Activated CD4-positive, alpha-beta T cell treated with anti-CD3 and anti-CD28 coated beads for 1 hour (primary cell): ENCODE measurements around the gene CSNK1A1.
"Not testable (repeated sequence)": the region's sequence is repeated elsewhere in the genome, so short reads cannot be mapped to it uniquely, and the experiment has no call there.

Source experiments
- DNase-seq: peaks from one replicate; pipeline ENCODE4 v3.0.0-alpha.2; 2020

The CSNK1A1 gene

DNA sequence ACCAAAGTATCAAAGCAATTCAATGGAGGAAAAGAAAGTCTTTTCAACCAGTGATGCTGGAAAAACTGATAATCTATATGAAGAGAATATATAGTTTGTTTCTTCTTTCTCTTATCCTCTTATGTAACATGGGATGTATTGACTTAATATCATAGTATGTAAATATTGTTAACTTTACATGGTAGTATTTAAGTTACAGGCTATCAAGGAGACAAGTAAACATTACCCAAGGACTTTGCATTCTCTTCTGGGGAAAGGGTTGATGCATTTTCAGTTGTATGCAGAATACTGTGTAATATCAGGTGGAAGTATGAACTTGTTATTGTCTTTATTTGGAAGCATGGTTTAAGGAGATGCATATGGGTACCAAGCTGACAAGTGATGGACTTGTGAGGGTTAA, 20.9 kb upstream of the CSNK1A1 start:
- no peak for DNase-seq

DNA sequence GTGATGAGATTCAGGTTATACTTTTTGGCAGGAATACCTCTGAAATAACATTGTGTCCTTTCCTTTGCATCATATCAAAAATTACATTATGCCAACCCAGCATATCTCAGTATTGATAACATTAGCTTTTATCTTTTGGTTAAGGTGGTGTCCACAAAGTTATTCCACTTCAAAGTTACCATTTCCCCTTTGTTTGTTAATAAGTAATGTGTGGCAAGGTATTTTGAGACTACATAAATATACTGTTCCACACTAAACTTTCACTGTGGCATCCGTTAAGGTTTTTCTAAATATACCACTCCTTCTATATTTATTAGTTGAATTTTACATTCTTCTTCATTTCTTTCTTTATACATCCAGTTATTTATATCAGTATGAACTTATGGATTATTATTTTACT, 16.0 kb upstream of the CSNK1A1 start:
- no peak for DNase-seq

DNA sequence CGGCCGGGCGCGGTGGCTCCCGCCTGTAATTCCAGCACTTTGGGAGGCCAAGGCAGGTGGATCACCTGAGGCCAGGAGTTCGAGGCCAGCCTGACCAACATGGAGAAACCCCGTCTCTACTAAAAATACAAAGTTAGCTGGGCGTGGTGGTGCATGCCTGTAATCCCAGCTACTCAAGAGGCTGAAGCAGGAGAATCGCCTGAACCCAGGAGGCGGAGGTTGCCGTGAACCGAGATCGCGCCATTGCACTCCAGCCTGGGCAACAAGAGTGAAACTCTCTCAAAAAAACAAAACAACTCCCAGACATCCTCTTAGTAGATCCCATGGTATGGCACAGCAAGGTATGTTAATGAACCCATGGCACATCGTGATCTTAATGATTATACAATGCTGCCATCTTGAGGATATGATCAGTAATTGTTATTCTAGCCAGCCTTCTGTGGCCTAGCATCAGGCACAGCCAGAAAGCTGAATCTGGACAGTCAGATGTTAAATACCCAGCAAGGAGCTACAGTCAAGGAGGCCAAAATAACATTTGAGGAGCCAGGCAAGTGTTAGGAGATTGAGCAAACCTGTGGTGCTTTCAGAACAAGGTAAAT, 13.4 kb upstream of the CSNK1A1 start:
- not testable (repeated sequence) for DNase-seq

DNA sequence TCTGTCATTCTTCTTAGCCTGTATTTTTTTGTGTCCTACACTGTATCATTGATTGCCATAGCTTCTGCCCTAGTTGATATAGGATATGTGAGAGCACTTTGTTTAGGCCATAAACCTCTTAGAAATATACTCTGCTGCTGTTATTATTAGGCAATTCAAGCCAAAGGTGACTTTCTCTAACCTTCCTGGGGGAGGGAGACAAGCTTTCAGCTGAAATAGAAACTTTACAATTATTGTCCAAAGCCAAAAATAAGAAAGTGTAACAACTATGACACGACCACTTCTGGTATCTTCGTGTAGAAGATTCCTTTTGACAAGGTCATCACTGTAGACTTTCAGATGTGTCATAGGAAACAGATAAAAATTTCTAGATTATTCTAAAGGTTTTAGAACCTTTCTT, 12.2 kb upstream of the CSNK1A1 start:
- no peak for DNase-seq

DNA sequence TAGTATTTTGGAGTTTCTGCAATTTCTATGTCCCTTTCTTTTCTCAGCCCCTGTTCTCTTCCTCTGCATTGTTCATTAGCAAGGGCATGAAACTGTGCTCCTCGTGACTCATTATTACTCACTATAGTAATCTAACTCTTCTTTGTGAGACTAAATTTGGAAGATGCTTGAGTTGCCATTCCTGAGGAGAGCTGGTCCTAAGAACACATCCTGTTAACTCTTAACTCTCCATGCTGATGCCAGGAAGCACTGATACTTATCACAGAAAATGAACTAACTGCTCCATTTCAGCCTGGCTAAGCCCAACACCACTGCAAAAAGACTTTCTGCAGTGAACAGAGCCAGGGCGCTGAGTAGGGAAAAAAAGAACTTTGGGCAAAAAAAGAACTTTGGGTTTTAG, 10.6 kb upstream of the CSNK1A1 start:
- DNase-seq: no peak

DNA sequence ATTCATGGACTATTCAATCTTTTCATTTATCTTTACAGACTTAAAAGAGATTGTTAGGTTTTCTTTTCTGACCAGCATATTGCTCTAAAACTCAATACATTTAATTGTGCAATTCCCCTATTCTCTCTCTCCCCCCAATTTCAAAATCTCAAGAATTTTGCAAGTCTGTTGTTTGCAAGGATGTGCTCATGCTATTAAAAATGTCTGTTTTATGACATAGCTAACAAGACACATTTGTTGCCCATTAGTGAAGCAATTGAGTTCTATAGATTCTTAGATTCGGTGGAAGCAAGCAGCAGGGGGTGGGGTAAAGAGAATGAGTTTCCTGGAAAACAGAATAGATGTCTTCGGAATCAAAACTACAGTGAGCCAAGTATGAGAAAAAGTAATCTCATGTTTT, 8.5 kb upstream of the CSNK1A1 start:
- no peak for DNase-seq

DNA sequence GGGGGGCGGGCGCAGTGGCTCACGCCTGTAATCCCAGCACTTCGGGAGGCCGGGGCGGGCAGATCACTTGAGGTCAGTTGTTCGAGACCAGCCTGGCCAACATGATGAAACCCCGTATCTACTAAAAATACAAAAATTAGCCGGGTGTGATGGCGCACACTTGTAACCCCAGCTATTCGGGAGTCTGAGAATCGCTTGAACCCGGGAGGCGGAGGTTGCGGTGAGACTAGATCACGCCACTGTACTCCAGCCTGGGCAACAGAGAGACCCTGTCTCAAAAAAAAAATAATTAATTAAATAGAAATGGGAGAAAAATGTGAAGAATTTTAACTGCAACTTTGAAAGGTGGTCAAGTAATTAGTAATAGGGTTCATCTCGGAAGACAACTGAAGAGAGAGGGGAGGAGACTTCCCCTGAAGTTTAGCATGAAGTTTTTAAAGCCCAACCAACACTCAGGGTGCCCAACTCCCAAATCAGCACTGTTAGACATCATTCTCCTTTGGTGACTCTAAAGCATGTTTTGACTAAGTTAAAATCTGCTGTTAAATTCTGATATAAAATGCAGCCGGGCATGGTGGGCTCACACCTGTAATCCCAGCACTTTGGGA, 1.4 kb upstream of the CSNK1A1 start:
- DNase-seq: no peak

DNA sequence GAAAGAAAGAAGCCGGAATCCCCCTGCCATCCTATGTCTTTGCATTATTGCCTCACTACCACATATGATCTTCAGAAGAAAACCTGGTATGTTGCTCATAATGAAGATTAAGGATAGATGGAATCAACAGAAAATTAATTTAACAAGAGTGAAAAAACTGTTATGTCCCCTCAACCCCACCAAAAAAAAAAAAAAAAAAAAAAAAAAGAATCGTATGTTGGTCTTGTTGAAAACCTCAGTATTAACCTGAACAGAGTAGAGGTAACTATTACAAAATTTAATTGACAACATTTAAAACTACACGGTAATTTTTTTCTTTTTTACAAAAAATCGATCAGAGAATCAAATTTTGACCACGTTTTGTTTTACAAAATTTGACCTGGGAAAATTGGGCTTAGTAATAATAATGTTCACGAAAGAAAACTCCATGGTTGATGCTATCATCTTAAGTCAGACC, 827 bp upstream of the CSNK1A1 start:
- no peak for DNase-seq

DNA sequence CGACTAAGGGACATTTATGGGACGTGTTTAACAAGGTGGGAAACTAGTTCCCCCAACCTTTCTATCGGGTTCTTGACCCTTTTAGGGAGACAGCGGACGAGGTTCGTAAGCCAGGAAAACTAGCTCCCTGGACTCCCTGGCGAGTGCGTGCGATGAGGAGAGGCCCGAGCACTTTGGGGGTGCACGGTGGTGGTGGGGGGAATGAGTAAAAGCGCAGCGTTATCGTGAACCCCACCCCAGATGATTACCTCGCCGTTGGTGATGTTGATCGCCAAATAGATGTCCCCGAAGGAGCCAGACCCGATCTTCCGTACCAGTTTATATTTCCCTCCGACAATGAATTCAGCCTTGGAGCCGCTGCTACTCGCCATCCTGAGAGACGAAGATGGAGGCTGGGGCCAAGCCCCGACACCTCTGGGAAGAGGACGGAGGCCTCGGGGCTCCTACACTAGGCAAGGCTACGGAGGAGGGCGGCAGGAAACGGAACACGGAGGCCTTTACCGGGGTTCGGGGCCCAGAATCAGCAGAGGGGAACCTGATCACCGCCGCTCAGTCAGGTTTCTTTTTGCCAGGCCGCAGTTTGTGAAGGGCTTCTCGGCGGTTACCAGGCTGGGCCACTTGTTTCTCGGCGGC, 529 bp downstream of the CSNK1A1 start:
- DNase-seq: no peak

DNA sequence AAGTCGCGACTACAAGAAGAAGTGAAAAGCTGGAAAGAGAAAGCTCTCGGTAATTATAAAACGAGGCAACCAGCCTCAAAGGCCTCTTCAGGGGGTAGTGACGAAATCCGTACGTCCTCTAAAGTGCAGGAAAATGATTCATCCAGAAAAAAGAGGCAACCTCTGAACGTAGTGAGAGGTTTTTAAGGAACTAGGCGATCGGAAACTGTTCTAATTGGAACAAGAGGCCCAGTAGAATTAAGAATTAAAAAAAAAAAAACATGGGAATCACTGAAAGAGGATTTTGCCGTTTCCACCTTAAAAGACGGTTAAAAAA, 1.0 kb downstream of the CSNK1A1 start:
- no peak for DNase-seq

DNA sequence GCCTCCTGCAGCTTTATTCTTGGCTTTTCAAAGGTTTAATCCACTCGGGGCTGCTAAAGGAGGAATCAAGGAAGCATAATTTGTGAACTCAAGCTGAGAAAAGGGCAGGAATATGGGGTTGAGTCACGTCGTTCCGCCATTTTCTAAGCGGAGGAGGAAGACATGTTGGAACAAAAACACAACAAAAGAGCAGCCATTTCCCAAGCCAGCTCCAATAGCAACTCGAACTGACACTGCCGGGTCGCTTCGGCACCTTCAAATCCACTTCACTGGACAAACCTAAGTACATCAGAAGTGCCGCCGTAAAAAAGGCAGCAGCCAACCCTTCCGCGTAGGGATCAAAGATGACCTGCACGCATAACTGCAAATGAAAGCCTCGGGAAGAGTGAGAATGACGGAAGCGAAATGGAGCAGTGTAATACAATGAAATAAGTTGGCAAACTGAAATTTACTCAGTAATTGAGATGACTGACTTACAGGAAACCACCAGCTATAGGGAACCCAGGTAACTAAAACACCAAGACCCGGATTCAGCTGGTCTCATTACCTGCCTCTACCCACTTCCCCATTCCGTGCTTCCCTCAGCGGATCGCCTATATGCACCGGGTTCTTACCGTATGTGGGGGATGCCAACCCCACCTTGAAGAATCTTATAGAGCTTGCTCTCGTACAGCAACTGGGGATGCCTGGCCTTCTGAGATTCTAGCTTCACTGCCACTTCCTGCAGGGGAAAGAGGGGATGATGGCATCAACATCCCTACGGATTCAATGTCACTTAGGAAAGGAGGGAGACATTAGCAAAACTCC, 1.6 kb downstream of the CSNK1A1 start:
- DNase-seq: no peak

DNA sequence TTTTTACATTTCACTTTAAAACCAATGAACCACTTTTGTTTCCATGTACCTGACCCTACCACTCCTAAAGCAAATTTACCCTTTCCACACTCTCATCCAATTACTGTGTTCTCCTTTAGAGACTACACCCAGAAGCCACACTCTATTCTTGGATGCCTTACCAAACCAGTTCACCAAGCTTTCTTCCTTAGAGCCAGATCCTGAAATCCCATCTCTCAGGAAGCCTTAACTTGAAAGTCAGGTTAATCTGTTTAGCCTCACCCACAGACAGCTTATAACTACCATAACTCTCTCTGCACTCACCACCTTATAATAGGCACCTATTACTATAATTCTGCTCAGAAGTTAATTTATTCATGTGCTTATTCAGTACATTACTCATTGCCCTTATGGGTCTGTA, 4.3 kb downstream of the CSNK1A1 start:
- no peak for DNase-seq

DNA sequence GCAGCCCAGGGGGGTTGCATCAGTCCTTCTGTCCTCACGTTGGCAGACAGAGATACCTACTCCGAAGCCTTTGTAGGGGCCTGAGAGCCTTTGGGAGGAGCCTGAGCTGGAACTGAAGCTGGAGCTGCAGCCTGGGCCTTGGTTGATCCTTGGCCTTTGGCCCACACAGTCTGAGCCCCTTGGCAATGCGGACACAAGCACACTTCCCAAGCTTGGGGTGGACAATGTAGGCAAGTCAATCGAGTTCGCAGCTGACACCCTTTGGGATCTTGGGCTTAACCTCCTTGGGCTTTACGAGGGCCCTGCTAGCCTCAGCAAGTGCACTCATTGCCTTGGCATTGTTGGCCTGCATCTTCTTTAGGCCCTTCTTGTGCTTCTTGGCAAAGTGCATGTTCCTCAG, 5.9 kb downstream of the CSNK1A1 start:
- DNase-seq: no peak

DNA sequence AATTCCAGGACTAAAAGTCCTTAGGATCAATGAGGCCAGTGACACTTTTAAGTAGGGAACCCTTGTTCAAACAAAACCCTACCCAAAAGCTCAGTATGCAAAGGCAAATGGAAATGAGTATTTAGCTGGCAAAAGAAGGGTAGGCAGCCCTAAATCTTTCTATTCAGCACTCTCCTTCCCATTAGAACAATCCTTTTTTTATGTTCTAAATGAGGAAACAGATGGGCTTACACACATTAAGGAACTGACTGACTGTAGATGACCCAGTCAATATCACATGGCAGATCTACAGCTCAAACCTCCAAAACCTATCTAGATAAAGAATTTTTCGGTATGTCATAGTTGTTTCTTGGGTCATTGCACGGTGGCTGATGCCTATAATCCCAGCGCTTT, 7.2 kb downstream of the CSNK1A1 start:
- no peak for DNase-seq

DNA sequence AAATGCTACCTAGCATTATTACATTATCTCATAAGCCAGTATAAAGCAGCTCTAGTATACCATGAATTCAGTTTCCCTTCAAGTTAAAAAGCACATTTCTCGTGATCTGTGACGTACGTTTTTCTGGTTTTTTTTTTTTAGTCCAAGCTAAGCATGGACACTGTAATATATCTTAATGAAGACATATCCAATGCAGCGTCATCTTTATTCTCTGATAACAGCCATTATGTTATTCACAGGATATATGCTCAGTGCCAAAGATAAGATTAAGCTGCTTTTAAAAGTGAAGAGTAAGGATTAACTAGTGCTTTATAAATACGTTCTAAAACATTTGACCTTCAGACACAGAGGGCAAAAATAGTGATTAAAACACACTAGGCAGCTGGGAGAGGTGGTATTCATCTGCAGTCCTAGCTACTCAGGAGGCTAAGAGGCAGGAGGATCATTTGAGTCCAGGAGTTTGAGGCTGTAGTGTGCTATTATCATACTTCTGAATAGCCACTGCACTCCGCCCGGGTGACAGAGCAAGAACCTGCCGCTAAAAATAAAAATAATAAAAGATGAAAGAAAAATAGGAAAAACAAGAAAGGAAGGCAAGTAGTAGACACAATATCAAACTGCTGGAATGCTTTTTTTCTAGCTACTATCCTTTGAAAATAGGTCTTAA, 7.7 kb downstream of the CSNK1A1 start:
- DNase-seq: no peak

DNA sequence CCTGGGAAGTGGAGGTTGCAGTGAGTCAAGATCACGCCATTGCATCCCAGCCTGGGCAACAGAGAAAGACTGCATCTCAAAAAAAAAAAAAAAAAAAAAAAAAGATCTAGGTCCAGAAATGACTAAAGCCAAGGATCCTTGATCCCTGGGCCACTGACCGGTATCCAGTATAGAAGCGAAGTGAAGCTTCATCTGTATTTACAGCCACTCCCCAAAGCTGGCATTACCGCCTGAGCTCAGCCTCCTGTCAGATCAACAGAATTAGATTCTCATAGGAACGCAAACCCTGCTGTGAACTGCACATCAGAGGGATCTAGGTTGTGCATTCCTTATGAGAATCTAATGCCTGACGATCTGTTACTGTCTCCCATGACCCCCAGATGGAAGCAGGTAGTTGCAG, 9.3 kb downstream of the CSNK1A1 start:
- no peak for DNase-seq

DNA sequence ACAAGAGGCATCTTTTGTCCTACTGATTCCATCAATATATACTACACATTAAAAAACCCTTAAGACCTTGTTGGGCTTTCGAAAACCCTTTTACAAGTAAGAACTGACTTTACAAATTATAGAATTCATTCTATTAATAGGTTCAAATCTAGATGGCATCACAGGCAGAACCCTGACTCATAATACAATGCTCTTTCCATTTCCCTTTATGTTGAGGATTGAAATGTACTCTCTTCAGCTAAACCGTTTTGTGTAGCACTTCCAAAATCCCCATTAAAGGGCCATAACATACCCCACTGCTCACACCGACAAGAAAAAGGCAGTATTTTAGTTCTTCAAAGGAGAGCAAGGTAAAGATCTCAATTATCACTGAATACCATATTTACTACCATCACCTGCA, 11.2 kb downstream of the CSNK1A1 start:
- DNase-seq: no peak

DNA sequence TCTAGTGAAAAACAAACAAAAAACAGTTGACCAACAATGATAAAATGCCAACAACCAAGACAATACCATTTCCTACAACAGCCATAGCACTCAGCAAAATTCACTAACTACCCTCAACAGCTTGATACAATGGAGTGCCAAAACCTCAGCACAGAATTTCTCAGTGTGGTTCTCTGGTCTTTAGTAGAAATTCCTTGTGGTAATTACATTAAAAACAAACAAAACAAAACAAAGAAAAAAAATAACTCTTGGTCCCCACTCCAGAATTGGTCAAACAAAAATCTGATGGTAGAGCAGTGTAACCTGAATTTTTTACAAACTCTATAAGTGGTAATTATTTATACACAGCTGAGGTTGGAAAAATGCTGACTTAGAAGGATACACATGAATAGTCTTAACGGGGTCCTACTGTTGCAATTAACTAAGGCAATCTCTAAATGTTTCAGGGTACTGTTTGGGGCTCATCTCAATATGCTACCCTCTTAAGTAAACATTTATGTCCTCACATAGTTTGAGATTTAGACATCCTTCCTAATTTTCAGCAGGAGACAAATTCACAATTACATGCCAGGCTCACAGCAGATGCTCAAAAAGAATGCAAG, 13.8 kb downstream of the CSNK1A1 start:
- DNase-seq: no peak

DNA sequence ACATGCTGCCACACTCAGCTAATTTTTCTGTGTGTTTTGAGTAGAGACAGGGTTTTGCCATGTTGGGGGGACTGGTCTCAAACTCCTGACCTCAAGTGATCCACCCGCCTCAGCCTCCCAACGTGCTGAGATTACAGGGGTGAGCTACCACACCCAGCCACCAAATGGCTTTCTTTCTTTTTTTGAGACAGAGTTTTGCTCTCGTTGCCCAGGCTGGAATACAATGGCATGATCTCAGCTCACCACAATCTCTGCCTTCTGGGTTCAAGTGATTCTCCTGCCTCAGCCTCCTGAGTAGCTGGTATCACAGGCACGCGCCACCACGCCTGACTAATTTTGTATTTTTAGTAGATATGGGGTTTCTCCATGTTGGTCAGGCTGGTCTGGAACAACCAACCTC, 15.5 kb downstream of the CSNK1A1 start:
- not testable (repeated sequence) for DNase-seq

DNA sequence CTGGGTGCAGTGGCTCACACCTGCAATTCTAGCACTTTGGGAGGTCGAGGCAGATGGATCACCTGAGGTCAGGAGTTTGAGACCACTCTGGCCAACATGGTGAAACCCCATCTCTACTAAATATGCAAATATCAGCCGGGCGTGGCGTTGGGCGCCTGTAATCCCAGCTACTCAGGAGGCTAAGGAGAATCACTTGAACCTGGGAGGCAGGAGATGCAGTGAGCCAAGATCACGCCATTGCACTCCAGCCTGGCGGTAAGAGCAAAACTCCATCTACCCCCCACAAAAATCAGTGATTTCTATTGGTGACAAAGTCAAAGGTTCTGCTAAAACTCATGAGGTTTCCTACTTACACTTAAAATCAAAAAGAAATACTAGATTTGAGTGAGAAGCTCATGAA, 18.8 kb downstream of the CSNK1A1 start:
- DNase-seq: no peak

DNA sequence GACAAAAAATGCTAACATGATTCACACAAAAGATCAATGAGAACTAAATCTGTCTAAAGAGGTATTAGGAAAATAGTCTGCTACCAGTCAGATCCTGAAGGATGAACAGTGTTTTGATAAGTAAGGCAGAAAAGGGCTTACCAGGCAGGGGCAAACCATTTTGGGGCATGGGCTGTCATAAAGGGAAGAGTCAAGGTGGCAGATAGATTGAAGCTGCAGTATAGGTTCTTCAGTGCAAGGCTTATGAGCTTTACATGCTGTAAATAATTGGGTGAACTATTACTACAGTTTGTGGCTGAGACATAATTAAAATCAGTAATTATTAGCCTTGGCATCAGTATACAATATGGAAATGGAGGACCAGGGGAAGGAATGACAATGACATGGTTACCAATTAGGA, 21.8 kb downstream of the CSNK1A1 start:
- DNase-seq: no peak

DNA sequence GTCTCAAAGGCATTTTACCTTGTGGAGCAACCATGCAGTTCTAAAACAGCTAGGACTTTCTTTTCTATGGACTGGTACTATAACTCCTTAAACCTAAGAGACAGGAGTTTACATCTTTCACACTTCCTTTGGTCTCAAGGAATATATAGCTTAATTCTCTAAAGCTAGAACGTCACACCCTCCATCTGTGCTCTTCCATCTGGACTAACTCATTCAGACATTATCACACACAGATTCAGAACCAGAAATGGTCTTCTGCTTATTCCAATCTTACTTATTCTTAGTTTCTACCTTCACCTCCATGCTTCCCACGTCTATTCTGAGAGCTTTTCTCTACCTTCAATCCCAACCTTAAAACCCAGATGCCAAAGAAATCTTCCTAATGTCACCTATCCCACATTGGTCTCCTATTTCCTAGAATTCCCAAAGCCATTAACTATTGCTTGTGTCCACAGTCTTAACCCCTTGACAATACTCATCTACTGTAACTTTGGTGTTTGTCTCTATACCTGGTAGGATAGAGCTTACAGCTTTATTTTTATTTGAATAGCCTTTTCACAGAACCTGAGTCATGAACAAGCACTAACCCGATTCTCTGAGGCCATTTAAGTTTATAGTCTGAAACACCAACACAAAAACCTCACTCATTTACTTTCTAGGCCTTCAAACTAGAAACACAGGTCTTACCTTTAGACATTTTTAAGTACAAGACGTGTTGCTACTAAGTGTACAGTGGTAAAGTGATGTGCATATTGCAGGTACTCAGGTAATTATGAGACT, 22.8 kb downstream of the CSNK1A1 start:
- no peak for DNase-seq
